ENCODE data around the gene PCDHGA2.

PCDHGA2 gene

GRCh38 chr5:141349917-141350619 lies 11.5 kb downstream of the PCDHGA2 start, which contains the start of gene PCDHGB1:
PCDHGB1 (plus strand) TSS chr5:141350099; CDS start chr5:141350261, 162 bp downstream.
- H4K8ac ChIP-seq (ENCODE audit: low read length) = no peak within 1 kb of the TSS
- 67% methylated on average over 29 of the region's 29 CpGs for WGBS

GRCh38 chr5:141351591-141351990 lies 13.0 kb downstream of the PCDHGA2 start:
- Histone ChIP-seq H2BK120ac (ENCODE audit: low read depth, low read length) (no peak overlapping the region), H3K4me3 (ENCODE audit: insufficient read depth in 1 of 2, low read depth in 1 of 2, low read length in 2 of 2) (no peak overlapping the region), H3K4ac (ENCODE audit: low read depth in 1 of 2, low read length in 2 of 2) (no peak overlapping the region), H2BK15ac (ENCODE audit: low read depth, poor library complexity, severe bottlenecking) (no peak overlapping the region), H4K8ac (ENCODE audit: low read length) (no peak overlapping the region), H3K79me1 (replicated peaks; ENCODE audit: low read length, poor library complexity, severe bottlenecking) (no peaks in the 10 kb centered on the region), H3K4me2 (ENCODE audit: low read length, poor library complexity, severe bottlenecking) (no peak overlapping the region), H4K91ac (ENCODE audit: low read length) (no peak overlapping the region), H2AFZ (ENCODE audit: low read depth, low read length) (no peak overlapping the region), H2BK5ac (ENCODE audit: low read depth, low read length, poor library complexity, severe bottlenecking) (no peak overlapping the region), H3K27ac (ENCODE audit: low read length, poor library complexity, severe bottlenecking) (no peak overlapping the region), H3K27me3 (ENCODE audit: control insufficient read depth in 1 of 2, insufficient read depth in 1 of 2, low read length in 2 of 2) (no peaks in the 10 kb centered on the region), H3K9me3 (ENCODE audit: control insufficient read depth, low read length) (peaks cover 57% of the 10 kb centered on the region), H2AK5ac (ENCODE audit: low read length, severe bottlenecking) (no peak overlapping the region), H3K4me1 (ENCODE audit: control insufficient read depth, insufficient read depth, low read depth, low read length) (peaks cover 1% of the 10 kb centered on the region), H2BK12ac (ENCODE audit: low read length in 2 of 2) (no peak overlapping the region), H3K18ac (ENCODE audit: low read depth in 1 of 2, low read length in 2 of 2) (no peak overlapping the region), H3K14ac (ENCODE audit: low read length in 2 of 2) (no peak overlapping the region), H3K9ac (ENCODE audit: low read length) (no peak overlapping the region), H3K36me3 (ENCODE audit: control insufficient read depth in 1 of 2, insufficient read depth in 2 of 2, low read depth in 1 of 2, low read length in 2 of 2) (no peaks in the 10 kb centered on the region), H3K23ac (ENCODE audit: low read length in 2 of 2) (no peak overlapping the region)
- WGBS = 92% methylated on average over 20 of the region's 36 CpGs
- DNase-seq = no peak

More at GRCh38 chr5:141349917-141350619, 11.5 kb downstream of the PCDHGA2 start, which contains the start of gene PCDHGB1:
- Histone ChIP-seq H3K4me1 (ENCODE audit: control insufficient read depth, insufficient read depth, low read depth, low read length) (peaks cover 1% of the 10 kb centered on the region), H2AK5ac (ENCODE audit: low read length, severe bottlenecking) (no peak within 1 kb of the TSS), H3K4me3 (ENCODE audit: insufficient read depth in 1 of 2, low read depth in 1 of 2, low read length in 2 of 2) (peak within 1 kb of the TSS in 1 of 2 experiments; percentile 50), H3K18ac (ENCODE audit: low read depth in 1 of 2, low read length in 2 of 2) (no peak within 1 kb of the TSS), H3K9me3 (ENCODE audit: control insufficient read depth, low read length) (peaks cover 53% of the 10 kb centered on the region), H3K79me1 (replicated peaks; ENCODE audit: low read length, poor library complexity, severe bottlenecking) (no peaks in the 10 kb centered on the region), H3K14ac (ENCODE audit: low read length in 2 of 2) (no peak within 1 kb of the TSS), H3K4me2 (ENCODE audit: low read length, poor library complexity, severe bottlenecking) (no peak within 1 kb of the TSS), H3K4ac (ENCODE audit: low read depth in 1 of 2, low read length in 2 of 2) (no peak within 1 kb of the TSS), H2BK120ac (ENCODE audit: low read depth, low read length) (no peak within 1 kb of the TSS), H3K9ac (ENCODE audit: low read length) (no peak within 1 kb of the TSS), H2AFZ (ENCODE audit: low read depth, low read length) (no peak within 1 kb of the TSS), H4K91ac (ENCODE audit: low read length) (no peak within 1 kb of the TSS), H3K23ac (ENCODE audit: low read length in 2 of 2) (no peak within 1 kb of the TSS), H2BK15ac (ENCODE audit: low read depth, poor library complexity, severe bottlenecking) (no peak within 1 kb of the TSS), H3K27ac (ENCODE audit: low read length, poor library complexity, severe bottlenecking) (no peak within 1 kb of the TSS), H2BK5ac (ENCODE audit: low read depth, low read length, poor library complexity, severe bottlenecking) (no peak within 1 kb of the TSS), H3K36me3 (ENCODE audit: control insufficient read depth in 1 of 2, insufficient read depth in 2 of 2, low read depth in 1 of 2, low read length in 2 of 2) (no peaks in the 10 kb centered on the region), H2BK12ac (ENCODE audit: low read length in 2 of 2) (no peak within 1 kb of the TSS), H3K27me3 (ENCODE audit: control insufficient read depth in 1 of 2, insufficient read depth in 1 of 2, low read length in 2 of 2) (no peaks in the 10 kb centered on the region)
- peak; percentile 15 for DNase-seq

GRCh38 chr5:141354900-141355469 lies 16.4 kb downstream of the PCDHGA2 start, which contains the start of gene PCDHGA4:
PCDHGA4 (plus strand) TSS chr5:141355021; CDS start chr5:141355108, 87 bp downstream.
- Histone ChIP-seq H3K14ac (ENCODE audit: low read length in 2 of 2) (no peak within 1 kb of the TSS), H3K27ac (ENCODE audit: low read length, poor library complexity, severe bottlenecking) (no peak within 1 kb of the TSS), H4K91ac (ENCODE audit: low read length) (no peak within 1 kb of the TSS), H3K9me3 (ENCODE audit: control insufficient read depth, low read length) (peaks cover 69% of the 10 kb centered on the region), H3K4me3 (ENCODE audit: insufficient read depth in 1 of 2, low read depth in 1 of 2, low read length in 2 of 2) (peak within 1 kb of the TSS in 1 of 2 experiments; percentile 73), H2BK12ac (ENCODE audit: low read length in 2 of 2) (no peak within 1 kb of the TSS), H2AFZ (ENCODE audit: low read depth, low read length) (no peak within 1 kb of the TSS), H3K79me1 (replicated peaks; ENCODE audit: low read length, poor library complexity, severe bottlenecking) (no peaks in the 10 kb centered on the region), H2AK5ac (ENCODE audit: low read length, severe bottlenecking) (no peak within 1 kb of the TSS), H3K4me1 (ENCODE audit: control insufficient read depth, insufficient read depth, low read depth, low read length) (peaks cover 1% of the 10 kb centered on the region), H3K18ac (ENCODE audit: low read depth in 1 of 2, low read length in 2 of 2) (no peak within 1 kb of the TSS), H3K27me3 (ENCODE audit: control insufficient read depth in 1 of 2, insufficient read depth in 1 of 2, low read length in 2 of 2) (no peaks in the 10 kb centered on the region), H4K8ac (ENCODE audit: low read length) (no peak within 1 kb of the TSS), H3K9ac (ENCODE audit: low read length) (peak within 1 kb of the TSS; percentile 67), H3K4me2 (ENCODE audit: low read length, poor library complexity, severe bottlenecking) (no peak within 1 kb of the TSS), H3K36me3 (ENCODE audit: control insufficient read depth in 1 of 2, insufficient read depth in 2 of 2, low read depth in 1 of 2, low read length in 2 of 2) (no peaks in the 10 kb centered on the region), H3K23ac (ENCODE audit: low read length in 2 of 2) (no peak within 1 kb of the TSS), H3K4ac (ENCODE audit: low read depth in 1 of 2, low read length in 2 of 2) (no peak within 1 kb of the TSS), H2BK5ac (ENCODE audit: low read depth, low read length, poor library complexity, severe bottlenecking) (no peak within 1 kb of the TSS), H2BK120ac (ENCODE audit: low read depth, low read length) (no peak within 1 kb of the TSS), H2BK15ac (ENCODE audit: low read depth, poor library complexity, severe bottlenecking) (no peak within 1 kb of the TSS)
- whole genome bisulfite sequencing = 88% methylated on average over 29 of the region's 29 CpGs
- DNase-seq = no peak

- H3K18ac ChIP-seq (ENCODE audit: low read depth in 1 of 2, low read length in 2 of 2) = no peak overlapping the region
Measured at GRCh38 chr5:141355641-141356040, 17.1 kb downstream of the PCDHGA2 start.

More at GRCh38 chr5:141355641-141356040, 17.1 kb downstream of the PCDHGA2 start:
- H3K27ac ChIP-seq (ENCODE audit: low read length, poor library complexity, severe bottlenecking) = no peak overlapping the region
- no peak for DNase-seq
- H2BK5ac ChIP-seq (ENCODE audit: low read depth, low read length, poor library complexity, severe bottlenecking) = no peak overlapping the region
- H3K79me1 ChIP-seq (replicated peaks; ENCODE audit: low read length, poor library complexity, severe bottlenecking) = no peaks in the 10 kb centered on the region
- H2AK5ac ChIP-seq (ENCODE audit: low read length, severe bottlenecking) = no peak overlapping the region
- H3K4me3 ChIP-seq (ENCODE audit: insufficient read depth in 1 of 2, low read depth in 1 of 2, low read length in 2 of 2) = peak overlapping the region in 1 of 2 experiments; percentile 73
- no peak overlapping the region for H3K9ac ChIP-seq (ENCODE audit: low read length)
- H3K9me3 ChIP-seq (ENCODE audit: control insufficient read depth, low read length) = peaks cover 69% of the 10 kb centered on the region
- H2BK120ac ChIP-seq (ENCODE audit: low read depth, low read length) = no peak overlapping the region
- no peak overlapping the region for H3K14ac ChIP-seq (ENCODE audit: low read length in 2 of 2)
- H3K27me3 ChIP-seq (ENCODE audit: control insufficient read depth in 1 of 2, insufficient read depth in 1 of 2, low read length in 2 of 2) = no peaks in the 10 kb centered on the region
- no peak overlapping the region for H2BK12ac ChIP-seq (ENCODE audit: low read length in 2 of 2)
- no peak overlapping the region for H4K91ac ChIP-seq (ENCODE audit: low read length)
- H3K4me2 ChIP-seq (ENCODE audit: low read length, poor library complexity, severe bottlenecking) = no peak overlapping the region
- WGBS = 94% methylated on average over 24 of the region's 24 CpGs
- no peak overlapping the region for H3K4ac ChIP-seq (ENCODE audit: low read depth in 1 of 2, low read length in 2 of 2)
- H3K23ac ChIP-seq (ENCODE audit: low read length in 2 of 2) = no peak overlapping the region
- no peak overlapping the region for H2BK15ac ChIP-seq (ENCODE audit: low read depth, poor library complexity, severe bottlenecking)
- H4K8ac ChIP-seq (ENCODE audit: low read length) = no peak overlapping the region
- H2AFZ ChIP-seq (ENCODE audit: low read depth, low read length) = no peak overlapping the region
- no peaks in the 10 kb centered on the region for H3K36me3 ChIP-seq (ENCODE audit: control insufficient read depth in 1 of 2, insufficient read depth in 2 of 2, low read depth in 1 of 2, low read length in 2 of 2)
- peaks cover 1% of the 10 kb centered on the region for H3K4me1 ChIP-seq (ENCODE audit: control insufficient read depth, insufficient read depth, low read depth, low read length)

Data from mesenchymal stem cell (in vitro differentiated cells and primary cell).